NCI-H510A (cell line): ENCODE data around the gene EML6.

ENCODE experiments used
- DNase-seq: peaks from one replicate; lab custom pipeline; 2025; lab: John Stamatoyannopoulos, UW

The EML6 gene

DNA sequence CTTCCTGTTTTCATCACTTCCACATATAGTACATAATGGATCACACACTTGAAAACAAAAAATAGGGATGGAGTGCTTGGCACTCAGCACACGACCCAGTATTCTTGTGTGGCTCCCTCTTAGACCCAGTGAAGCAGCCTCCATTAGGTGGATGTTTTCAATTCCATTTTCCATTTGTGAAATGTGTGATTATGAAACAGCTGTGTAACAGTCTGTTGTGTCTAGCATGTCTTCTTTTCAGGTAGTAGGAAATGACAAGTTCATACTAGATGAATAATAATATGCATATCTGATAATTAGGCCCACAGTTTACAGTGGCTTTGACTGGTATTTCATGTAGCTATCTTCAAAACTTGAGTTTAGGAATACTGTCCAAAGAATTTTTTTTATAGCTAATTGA is 35.5 kb downstream of the EML6 start:
- no peak for DNase-seq

GRCh38 chr2:54760310-54760709 is 36.8 kb downstream of the EML6 start:
- DNase-seq: no peak

GRCh38 chr2:54763636-54764291 is 40.3 kb downstream of the EML6 start:
- DNase-seq: no peak

GRCh38 chr2:54767921-54768320 is 44.5 kb downstream of the EML6 start:
- no peak for DNase-seq

DNA sequence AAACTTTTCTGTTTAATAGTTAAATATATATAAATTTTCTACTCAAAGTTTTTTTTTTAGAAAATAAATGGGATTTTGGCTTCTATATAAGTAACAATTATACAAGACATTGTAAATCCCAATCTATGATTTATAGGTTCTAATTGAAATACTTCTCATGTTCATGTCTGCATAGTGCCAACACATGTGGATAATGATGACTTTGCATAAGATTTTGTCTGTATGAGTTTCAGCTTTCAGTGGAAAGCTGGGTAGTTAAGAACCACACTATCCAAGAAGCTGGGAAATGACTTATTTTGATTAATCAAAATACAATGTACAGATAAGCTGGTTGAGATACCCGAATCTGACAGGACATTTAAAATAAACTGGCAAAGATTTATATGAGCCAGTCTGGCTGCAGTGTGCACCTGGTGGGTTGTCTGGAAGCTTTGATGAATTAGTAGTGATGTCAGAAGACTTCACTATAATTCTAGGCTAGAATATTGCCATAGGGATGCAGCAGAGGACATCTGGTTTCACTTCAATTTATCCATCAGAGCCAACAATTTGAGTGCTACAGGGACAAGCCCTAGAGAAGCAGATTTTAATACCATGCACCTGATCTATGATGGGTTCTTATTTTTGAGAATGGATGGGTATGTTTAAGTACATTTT is 45.4 kb downstream of the EML6 start:
- no peak for DNase-seq

- no peak for DNase-seq
Observed at GRCh38 chr2:54770211-54770610, 46.7 kb downstream of the EML6 start.

DNA sequence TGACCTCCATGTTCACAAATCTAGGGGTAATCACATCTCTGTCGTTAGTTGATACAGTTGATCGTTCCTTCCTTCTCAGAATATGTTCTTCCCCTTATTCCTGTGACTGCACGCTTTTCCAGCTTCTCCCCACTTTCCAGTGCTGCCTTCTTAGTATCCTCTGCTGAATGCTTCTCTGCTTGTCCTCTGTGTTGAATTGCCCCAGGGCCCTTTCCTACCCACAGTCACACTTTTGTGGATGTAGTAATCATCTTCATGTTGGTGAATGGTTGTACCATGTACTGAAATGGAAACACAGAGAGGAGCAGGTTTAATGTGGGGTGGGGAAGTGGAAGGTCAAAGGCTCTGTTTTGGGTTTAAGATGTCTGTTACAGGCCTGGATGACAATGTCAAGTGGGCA is 47.2 kb downstream of the EML6 start:
- no peak for DNase-seq

- DNase-seq: no peak
Observed at GRCh38 chr2:54771166-54771885, 47.9 kb downstream of the EML6 start.

DNA sequence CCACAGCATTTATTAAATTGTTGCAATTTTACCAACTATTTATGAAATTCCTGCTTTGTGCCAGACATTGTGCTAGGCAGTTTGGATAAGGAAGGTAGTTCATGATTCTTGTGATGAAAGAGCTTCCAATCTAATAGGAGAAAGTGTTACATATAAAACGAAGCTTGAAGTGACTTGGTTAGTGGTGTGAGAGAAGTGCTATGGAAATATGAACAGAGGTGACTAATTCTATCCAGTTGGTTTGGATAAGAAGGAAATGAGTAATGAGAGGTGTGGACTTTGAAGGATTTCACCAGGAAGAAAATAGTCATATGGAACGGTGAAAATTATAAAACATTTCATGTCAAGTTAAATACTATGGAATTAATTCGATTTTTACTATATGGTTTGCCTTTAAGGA is 48.6 kb downstream of the EML6 start:
- no peak for DNase-seq

- no peak for DNase-seq
Observed at GRCh38 chr2:54772531-54772930, 49.1 kb downstream of the EML6 start.

- DNase-seq: no peak
Observed at GRCh38 chr2:54773233-54773632, 49.8 kb downstream of the EML6 start.

- no peak for DNase-seq
Observed at GRCh38 chr2:54773838-54774237, 50.4 kb downstream of the EML6 start.

DNA sequence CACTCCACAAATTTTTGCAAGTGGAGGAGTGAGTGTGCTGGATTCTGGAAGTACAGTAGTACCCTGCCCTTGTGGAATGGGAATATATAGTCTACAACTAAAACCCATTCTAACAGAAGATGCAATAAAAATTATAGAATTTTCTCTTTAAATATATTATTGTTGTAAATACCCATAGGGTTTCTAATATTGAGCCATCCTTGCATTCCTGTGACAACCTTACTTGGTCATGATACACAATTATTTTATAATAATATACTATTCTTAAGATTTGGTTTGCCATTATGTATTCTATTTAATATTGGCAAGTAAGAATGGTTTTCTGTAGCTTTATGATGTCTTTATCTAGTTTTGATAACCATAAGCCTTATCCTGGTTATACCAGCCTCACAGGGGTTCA is 52.2 kb downstream of the EML6 start:
- DNase-seq: no peak

GRCh38 chr2:54776494-54776893 is 53.0 kb downstream of the EML6 start:
- DNase-seq: no peak

DNA sequence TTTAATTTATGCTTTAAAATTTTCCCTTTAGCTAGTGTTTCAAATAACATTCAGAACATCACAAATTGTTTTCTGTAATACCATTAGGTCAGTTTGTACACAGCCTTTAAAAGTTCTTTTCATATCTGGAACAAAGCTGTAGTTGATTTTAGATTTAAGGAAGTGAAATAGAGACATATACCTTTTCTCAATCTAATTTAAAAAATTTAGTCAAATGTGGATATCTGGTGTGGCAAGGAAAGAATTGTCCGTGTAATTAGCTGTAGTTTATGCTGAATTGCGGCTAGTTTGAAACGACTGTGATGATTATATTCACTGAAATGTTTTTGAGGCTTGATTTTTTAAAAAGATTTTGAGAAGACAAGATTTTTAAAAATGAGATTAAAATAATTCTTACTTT is 59.9 kb downstream of the EML6 start:
- no peak for DNase-seq

- DNase-seq: no peak
Observed at GRCh38 chr2:54787270-54787669, 63.8 kb downstream of the EML6 start.

DNA sequence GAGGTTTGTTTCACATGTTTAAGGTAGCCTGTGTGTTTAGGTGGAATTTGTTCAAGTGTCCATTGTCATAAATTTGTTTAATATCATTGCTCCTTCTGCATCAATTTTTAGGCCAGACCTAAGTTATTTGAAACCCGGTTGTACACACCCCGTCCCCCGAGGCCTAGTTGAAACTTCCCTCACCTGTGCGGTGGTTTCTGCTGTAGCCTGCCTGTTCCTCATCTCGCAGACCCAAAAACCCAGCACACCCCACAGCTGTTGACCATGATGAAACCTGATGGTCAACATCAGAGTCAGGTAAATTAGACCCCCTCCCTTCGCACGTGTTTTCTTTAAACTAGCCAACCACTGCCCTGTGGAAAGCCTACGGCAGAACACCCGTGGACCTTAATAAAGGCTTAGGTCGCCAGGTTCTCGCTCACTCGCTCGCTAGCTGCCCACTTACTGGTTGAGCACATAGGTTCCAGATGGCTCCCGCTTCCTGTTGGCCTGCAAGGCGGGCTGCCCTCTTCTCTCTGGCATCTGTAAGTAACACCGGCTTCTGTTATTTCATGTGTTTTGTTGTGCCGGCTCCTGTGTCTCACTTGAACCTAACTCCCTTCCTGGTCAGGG is 64.4 kb downstream of the EML6 start:
- DNase-seq: no peak

GRCh38 chr2:54789878-54790277 is 66.4 kb downstream of the EML6 start:
- DNase-seq: no peak

DNA sequence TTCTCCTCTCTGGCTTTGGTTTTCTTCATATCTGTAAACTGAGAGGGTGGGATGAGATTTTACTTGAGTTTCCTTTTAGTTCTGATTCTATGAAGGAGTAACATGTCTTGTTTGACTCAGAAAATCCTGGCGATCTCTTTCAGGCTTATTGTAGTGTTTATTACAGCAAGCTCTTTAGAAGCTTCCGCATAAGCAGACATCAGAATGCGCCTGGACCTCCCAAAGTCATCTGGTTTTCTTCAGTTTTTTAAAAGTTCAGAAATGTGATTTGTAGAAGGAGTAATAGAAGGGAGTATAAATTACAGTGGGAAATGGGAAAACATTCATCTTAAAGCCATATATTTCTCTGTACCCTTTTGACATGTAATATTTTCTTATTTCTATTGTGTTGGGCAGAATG is 68.4 kb downstream of the EML6 start:
- DNase-seq: no peak

GRCh38 chr2:54797307-54797706 is 73.8 kb downstream of the EML6 start:
- DNase-seq: no peak

GRCh38 chr2:54801352-54801751 is 77.9 kb downstream of the EML6 start:
- no peak for DNase-seq

- DNase-seq: no peak
Observed at GRCh38 chr2:54803783-54804751, 80.6 kb downstream of the EML6 start.
